HG03175 (cell line): ENCODE results near the gene ITPK1.

Experiments
- ATAC-seq: cut with Tn5 transposase; IDR thresholded peaks from one replicate; pipeline ENCODE4 v1.9.1; 2021; ENCODE audit warnings: mild to moderate bottlenecking, moderate library complexity; ENCODE audit not compliant: unreplicated experiment

ITPK1 gene

DNA sequence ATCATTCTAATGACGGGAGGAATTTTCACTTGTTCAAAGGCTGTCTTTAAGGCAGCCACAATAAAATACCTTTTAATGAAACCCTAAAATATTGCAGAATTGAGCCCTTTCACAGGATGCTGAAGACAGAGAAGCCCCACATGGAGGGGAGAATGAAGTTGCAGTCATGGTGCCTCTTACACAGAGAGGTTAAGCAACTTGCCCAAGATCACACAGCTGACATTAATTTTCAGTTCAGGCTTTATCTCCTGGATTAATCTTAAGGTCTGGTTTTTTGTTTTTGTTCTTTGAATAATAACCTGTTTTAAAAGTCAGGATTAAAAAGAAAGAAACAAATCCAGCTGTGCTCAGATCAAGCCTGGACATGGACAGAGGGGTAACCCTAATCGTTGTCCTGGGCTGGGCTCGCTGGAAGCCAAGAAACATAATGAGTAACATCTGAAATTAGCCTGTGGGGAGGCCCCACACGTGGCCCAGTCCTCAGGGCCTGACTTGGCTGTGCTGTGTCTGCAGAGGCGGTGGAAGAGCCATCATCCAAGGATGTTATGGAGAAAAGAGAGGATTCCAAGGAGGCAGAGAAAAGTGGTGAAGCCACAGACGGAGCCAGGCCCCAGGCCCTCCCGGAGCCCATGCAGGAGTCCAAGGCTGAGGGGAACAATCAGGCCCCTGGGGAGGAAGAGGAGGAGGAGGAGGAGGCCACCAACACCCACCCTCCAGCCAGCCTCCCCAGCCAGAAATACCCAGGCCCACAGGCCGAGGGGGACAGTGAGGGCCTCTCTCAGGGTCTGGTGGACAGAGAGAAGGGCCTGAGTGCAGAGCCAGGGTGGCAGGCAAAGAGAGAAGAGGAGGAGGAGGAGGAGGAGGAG lies 184.8 kb downstream of the ITPK1 start:
- ATAC-seq = no peak

DNA sequence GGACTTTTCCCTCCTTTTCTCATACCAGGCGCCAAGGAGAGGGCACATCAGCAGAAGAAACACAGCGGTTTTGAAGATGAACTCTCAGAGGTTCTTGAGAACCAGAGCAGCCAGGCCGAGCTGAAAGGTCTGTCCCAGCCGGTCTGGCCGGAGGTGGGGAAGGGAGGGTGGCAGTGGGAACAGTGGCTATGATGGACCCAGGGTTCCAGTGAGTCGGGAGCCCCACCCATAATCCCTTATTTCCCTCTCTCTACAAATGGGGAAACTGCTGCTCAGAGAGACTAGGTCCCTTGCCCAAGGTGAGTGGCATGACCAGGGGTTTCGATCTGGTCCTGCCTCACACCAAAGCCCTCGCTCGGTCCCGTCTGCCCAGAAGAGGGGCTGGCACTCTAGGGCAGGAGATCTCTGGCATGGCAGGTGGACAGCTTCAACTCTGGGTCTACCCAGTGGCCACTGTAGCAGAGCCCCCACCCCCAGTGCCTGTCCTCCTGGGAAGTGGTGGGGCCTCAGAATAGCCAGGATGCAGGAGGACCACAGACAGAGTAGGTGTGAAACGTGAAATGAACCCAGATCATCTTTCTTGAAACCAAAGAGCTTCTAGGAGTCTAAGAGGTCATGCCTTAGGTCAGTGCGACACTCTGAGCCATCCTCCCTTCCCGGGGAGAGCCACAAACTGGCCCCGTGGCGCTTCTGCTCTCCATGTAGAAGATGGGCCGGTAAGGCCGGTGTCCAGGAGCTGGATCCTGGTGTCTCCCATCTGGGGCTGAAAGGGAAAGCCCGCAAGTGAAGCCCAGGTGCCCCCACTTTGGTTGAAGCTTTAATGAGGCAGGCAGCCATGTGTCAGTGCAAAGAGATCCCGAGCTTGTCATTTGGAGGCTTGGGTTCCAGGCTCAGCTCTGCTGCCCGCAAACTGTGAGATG lies 185.8 kb downstream of the ITPK1 start:
- ATAC-seq = no peak

DNA sequence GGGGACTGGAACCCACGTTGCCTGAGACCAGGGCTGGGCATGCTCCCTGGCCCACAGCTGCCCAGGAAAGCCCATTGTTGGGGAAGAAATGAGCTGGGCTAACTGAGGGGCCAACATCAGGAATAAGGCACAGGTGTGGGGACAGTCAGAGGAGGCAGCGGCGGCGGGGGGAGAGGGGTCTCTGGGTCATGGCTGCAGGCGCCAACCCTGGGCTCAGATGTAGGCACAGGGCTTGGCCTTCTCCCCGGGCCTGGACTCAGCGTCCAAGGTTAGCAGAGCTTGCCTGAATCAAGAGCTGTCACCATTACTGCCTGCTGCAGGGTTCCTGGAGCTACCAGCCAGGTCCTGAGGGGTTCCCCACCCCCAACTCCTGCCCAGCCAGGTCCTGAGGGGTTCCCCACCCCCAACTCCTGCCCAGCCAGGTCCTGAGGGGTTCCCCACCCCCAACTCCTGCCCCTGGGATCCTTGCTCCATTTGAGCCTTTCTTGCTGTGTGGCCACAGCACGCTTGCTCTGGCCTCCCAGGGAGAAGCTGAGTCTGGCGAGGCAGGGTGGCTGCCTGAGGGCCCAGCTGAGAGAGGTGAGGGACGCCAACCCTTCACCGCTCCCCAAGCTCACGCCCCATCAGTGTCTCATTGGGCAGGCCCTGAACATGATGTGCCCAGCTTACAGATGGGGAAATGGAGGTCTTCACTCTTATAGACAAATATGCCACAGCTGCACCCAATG lies 186.6 kb downstream of the ITPK1 start:
- ATAC-seq = no peak

DNA sequence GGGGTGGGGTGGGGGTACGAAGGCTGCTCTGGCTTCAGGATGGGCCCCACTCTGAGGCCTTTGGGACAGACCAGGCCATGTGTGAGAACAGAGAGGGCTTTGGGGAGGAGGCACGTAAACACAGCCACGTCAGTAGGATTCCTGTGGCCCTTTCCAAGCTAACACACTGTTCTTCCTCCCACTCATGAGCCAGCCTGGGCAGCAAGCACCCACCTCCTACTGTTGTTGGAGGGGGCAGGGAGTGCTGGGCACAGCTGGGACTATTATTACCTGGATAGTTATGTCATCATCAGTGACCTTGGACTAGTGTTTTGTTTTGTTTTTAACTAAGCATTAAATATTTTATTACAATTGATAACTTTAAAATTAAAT lies 187.5 kb downstream of the ITPK1 start:
- no peak for ATAC-seq

DNA sequence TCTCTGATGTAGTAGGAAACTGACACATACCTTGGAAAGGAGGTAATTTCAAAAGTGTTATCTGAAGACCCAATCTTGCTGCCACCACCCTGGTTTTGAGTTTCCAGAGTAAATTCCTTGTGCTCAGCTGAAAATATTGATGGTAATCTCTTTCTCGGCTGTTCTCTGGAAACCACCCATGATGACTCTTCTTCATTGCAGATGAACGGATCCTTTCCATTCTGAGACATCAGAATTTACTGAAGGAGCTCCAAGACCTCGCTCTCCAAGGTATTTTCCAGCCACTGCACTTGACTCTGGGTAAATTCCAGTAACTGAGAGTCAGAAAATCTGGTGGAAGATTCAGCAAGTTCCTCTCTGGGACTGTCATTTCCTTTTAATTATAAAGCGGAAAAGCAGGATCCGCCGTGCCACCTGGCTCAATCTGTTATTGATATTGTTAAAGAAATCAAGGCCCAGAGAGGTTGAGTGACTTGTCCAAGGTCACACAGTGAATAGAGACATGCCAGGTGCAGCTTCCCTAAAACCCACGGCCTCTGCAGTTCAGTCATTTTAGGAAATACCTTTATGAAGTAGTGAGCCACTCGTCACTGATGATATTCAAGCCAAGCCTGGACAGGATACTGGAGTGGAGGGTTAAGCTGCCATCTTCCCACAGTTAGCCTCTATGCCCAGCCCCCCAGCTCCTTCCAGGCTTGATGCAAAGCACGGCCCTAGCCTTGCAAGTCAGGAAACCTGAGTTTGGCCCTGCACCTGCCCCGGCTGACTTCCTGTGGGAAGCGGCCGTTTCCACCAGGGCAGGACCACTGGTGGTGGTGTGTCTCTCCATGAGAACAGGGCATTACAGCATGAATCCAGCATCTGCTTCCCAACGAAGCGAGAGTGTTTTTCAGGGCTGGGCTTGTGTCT lies 188.1 kb downstream of the ITPK1 start:
- ATAC-seq = no peak

DNA sequence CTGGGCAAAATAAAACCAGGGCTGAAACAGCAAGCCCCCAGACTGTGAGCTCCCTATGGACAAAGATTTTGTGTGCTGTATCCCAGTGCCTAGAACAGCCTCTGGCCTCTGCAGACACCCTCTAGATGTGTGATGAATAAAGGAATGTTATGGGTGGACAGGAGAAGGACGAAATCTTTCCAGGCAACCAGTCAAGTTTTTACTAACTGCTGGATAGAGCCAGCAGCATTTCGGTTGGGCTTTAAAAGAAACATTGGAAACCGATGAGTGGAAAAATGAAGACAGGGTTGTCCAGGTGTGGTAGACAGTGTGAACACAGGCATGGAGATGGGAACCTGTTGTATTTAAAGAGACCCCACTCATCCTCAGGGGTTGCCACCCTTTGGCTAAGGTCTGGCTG lies 188.8 kb downstream of the ITPK1 start:
- no peak for ATAC-seq

DNA sequence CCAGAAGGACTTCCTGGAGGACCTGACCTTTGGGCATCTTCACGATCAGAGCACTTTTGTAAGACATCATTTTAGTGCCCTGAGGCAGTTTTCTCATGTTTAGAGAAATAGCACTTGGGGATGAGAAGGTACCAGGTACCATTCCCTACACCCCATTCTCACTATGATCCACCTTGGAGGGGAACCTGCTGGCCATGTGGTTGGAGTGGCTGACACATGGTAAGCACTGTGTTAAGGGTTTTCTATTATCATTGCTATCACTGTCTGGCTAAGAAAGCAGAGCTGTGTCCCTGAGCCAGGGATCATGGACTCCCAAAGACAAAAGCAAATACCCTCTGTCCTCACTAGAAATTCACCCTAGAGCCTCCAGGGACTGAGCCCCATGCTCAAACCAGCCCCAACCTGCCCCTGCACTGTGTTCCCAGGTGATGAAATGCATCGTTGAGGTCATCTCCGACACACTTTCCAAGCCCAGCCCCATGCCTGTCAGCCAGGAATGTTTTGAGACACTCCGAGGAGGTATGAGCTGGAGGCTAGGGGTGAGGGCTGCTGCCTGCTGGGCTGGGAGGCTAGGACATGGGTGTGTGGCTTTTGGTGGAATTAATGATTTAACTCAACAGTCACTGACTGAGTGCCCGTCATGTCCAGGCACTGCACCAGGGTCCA lies 189.4 kb downstream of the ITPK1 start:
- no peak for ATAC-seq

DNA sequence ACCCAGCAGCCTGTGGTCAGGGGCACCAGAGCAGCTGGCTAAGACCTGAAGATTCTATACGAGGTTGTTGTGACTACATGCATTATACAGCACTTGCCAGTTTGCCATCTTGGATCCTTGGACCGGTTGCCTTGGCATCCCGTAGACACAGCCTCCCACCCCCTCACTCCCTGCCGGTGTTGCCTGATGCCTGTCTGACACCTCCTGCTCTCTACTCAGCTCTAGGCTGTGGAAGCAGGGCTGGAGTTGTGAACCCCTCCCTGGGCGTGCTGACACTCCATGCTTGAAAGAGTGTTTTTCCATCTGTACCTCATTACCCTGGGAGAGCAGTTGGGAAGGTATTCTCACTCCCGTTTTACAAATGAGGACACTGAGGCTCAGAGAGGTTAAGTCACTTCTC lies 190.3 kb downstream of the ITPK1 start:
- no peak for ATAC-seq

DNA sequence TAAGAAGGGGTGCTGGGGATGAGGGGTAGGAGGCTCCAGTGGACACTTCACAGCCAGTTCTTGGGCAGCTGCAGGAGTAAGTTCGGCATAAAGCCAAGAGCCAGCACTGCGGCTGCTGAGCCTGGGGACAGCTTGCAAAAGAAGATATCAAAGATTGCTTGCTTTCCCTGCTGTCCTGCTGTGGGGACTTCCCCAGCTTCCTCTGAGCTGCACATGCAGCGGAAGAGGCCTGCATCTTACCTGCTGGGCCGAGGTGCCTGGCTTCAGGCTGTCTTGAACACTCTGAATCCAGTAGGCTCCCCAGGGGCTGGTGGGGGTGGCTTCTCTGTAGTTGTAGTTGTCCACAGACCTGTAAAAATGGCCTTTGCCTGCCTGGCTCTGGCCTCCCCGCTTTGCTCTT lies 191.5 kb downstream of the ITPK1 start:
- no peak for ATAC-seq

DNA sequence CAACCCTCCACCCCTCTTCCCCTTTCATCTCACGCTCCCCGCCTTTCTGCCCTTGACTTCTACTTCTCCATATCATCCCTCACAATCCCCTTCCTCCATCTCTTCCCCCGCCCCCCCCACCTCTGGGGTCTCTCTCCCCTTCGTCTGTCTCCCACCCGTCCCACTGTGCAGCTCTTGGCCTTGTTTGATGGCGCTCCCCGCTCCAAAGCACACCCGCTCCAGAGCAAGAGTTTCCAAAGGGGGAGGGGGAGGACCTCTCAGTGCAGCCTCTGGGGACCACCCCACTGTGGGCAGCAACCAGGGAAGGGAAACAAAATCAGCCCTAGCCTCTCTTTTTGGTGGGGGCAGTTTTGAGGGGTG lies 192.0 kb downstream of the ITPK1 start:
- no peak for ATAC-seq

DNA sequence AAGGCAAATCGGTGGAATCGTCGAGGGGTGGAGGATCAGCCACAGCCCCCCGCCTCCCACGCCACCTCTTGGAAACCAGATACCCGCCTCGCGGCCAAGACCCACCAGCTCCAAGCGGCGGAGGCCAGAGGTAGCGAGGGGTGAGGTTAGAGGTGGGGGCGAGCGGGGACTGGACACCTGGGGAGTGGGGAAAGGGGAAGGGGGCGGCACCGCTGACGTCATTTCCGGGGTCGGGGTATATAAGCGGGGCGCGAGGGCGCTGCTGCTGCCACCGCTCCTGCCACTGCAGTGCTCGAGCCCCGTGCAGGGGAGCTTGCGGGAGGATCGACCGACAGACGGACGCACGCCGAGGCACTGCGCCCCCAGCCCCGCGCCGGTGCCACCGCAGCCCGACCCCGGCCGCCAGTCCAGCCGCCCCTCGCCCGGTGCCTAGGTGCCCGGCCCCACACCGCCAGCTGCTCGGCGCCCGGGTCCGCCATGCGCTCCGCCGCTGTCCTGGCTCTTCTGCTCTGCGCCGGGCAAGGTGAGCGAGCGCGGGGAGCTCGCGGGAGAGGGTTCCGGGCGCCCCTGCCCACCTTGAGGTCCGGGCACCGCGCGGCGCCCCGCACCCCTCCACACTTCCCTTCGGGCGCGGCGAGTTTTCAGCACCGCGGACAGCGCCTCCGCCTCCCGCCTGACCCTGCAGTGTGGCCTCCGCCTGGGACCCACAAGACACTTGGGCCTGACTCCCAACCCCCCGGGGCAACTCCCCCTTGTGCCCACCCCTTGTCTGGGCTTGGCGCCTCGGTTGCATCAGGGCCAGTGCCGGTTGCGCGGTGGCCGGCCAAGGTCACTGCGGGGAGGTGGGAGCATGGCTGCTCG lies 192.6 kb downstream of the ITPK1 start, which contains the start of gene CHGA:
CHGA (plus strand) TSS at position 268 of the 861 bp plus-strand sequence; CDS start at position 478, 210 bp downstream.
- ATAC-seq = peak; percentile 48

DNA sequence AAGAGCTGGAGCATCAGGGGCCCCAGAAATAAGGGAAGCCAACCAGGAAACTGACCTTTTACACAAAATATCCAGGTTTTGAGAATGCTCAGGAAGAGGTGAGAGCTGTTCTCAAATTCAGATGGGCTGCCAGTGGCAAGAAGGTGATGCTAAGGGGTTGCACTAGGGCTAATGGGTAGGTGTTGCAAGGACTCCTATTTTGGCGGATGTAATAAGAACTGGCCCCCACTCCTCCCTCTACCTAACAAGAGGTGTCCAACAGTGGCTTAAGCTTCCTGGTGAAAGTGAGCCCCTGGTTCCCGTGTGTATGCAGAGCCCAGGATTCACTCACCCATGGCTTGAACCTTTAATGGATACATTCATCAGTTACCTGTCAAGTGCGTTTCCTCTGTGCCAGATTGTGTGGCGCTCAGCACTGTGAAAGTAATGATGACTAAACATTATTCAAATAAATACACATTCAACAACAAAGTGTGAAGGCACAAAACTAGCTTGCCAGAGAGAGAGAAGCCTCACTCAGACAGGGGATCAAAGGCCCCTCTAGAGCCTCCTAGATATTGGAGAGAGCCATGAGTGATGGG lies 193.5 kb downstream of the ITPK1 start:
- ATAC-seq = no peak

DNA sequence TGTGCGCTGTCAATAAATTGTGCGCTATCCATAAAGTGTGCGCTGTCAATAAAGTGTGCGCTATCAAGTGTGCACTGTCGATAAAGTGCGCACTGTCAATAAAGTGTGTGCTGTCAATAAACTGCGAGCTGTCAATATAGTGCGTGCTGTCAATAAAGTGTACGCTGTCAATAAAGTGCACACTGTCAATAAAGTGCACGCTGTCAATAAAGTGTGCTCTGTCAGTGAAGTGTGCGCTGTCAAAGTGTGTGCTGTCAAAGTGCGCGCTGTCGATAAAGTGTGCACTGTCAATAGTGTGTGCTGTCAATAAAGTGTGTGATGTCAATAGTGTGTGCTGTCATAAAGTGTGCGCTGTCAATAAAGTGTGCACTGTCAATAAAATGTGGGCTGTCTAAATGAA lies 195.7 kb downstream of the ITPK1 start:
- no peak for ATAC-seq

DNA sequence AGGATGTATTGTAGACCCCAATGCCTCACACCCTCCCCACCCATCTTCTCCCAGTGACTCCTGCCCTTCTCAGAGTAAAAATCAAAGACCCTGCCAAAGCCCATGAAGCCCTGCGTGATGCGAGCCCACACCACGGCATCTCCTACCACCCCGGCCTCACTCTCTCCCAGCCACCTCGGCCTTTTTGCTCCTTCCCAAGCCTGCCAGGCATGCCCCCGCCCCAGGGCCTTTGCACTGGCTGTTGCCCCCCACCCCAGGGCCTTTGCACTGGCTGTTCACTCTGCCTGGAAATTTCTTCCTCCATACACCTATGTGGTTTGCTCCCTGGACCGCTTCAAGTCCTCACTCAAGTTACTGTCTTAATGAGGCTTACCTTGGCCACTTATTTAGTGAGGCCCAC lies 197.8 kb downstream of the ITPK1 start:
- no peak for ATAC-seq

DNA sequence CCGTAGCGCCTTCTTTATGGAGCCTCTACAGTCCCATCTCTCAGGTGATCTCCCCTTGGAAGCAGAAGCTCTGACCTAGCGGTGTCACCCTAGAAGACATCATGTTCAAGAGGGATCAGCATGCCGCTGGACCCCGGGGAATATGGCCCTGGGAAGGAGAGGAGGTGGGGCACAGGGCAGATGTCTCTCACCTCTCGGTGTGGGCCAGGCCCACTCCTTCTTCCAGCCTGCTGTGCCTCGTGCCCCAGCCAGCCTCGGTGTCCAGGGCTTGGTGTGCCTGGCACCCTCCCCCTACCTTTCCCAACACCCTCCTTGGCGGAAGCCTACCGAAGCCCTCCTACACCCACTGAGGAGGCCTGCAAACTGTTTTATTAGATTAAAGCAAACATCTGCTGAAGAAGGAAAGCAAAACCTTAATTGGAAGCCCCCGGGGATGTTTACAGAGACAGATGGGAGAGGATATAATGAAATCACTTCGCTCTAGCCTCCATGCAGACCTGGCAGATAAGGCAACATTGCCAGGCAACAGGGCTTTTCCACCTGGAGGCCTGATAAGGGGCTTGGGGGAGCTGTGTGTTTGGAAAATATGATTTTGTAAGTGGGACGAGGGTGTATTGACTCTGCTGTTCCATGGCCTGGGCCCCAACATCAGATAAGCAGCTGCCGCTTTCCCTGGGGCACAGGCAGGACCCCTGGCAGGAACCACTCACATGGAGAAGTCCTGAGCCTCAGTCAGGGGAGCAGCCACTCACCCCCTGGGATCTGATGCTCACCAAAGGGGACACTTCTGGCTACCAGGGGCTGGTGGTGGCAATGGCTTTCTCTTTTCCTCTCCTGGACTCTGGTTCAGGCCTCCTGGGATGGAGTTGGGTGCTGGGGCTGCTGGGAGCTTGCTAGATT lies 198.4 kb downstream of the ITPK1 start:
- no peak for ATAC-seq

DNA sequence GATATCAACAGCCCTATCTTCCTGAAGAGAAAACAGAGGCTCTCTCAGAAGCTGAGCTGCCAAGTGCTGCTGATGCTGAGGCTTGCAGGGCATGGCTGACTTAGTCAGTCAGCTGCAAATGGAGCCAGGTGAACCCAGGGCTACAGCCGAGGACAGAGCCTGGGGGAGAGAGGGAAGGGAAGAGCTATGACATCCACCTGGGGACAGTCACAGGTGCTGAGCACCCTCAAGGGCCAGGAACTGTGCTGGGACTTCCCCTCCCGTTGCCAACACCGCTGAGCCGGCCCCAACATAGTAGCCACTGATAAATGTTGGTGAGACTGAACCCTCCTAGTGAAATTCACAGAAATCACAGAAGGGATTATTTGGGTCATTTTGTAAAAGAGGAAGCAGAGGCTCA lies 199.5 kb downstream of the ITPK1 start:
- no peak for ATAC-seq

DNA sequence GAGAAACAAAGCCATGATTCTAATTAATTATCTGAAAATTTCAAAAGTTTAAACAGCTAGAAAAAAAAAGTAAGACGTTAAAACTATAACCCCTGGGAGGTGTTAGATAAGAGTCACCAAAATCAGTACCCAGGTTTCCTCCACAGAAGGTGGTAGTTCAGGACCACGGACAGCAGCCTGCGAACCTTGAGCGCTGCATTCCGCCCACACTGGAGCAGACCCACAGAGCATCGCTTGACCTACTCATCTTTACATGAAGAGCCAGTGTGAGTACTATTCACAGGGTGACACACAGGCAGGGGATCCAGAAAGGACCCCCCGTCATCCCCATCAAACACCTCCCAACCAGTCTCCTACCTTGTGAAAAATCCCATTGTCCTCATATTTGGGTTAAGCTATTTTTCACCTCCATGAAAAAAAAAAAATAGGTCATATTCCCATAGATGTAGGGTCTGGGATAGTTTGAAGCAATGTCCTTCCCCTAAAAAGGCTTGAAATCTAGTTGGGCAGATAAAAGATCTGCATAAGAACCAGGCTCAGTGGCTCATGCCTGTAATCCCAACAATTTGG lies 201.6 kb downstream of the ITPK1 start:
- no peak for ATAC-seq
